ENCODE results near the gene HES2.

- no peak for TF ChIP-seq EGR1 (IDR thresholded peaks at IDR 0.05)
- no peak for TF ChIP-seq TCF12 (IDR thresholded peaks at IDR 0.05; ENCODE audit: low read depth)
- no peak for TF ChIP-seq RAD21 (IDR thresholded peaks at IDR 0.05; ENCODE audit: low read depth)
- no peak for TF ChIP-seq MAX (IDR thresholded peaks at IDR 0.05)
- no peak for TF ChIP-seq YY1 (IDR thresholded peaks at IDR 0.05; ENCODE audit: low read depth)
- TF ChIP-seq EP300 (IDR thresholded peaks at IDR 0.05; ENCODE audit: borderline replicate concordance), result no peak
- no peak for TF ChIP-seq TAF1 (IDR thresholded peaks at IDR 0.05; ENCODE audit: low read depth)
- TF ChIP-seq CEBPB (IDR thresholded peaks at IDR 0.05), result no peak
- TF ChIP-seq CREB1 (IDR thresholded peaks at IDR 0.05; ENCODE audit: low read depth), result no peak
These were observed 20.4 kb downstream of the HES2 start for GRCh38 chr1:6399294-6399693.
